Midbrain (tissue), 1 donor: Measurements from ENCODE around the gene GLT8D1.
"Not testable (repeated sequence)": the region's sequence is repeated elsewhere in the genome, so short reads cannot be mapped to it uniquely, and the experiment has no call there.

ENCODE experiments used
- DNase-seq: peaks from one replicate; lab custom pipeline; 2025; lab: John Stamatoyannopoulos, UW

Gene GLT8D1

DNA sequence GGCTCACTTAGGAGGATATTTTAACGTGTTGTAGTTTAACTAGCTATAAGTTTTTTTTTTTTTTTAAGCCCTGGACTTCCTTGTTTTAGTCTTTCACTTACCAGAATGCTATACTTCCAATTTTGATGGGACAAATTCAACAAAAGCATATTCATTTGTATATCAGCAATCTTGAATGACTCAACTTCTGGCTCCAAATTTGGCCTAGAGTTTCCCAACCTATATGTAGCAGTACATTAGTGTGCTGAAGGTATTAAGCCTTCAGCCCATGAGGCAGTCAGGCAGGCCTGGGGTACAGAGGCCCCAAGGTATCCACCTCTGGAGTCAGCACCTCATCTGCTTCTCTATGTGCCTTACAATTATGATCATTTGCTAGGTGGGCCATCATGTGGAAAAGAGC is 25.8 kb downstream of the GLT8D1 start:
- DNase-seq, result no peak

GRCh38 chr3:52679199-52679538 is 26.4 kb downstream of the GLT8D1 start:
- DNase-seq, result no peak

- no peak for DNase-seq
Measured at GRCh38 chr3:52678265-52679198, 27.1 kb downstream of the GLT8D1 start.

- not testable (repeated sequence) for DNase-seq
Measured at GRCh38 chr3:52676201-52676600, 29.4 kb downstream of the GLT8D1 start.

DNA sequence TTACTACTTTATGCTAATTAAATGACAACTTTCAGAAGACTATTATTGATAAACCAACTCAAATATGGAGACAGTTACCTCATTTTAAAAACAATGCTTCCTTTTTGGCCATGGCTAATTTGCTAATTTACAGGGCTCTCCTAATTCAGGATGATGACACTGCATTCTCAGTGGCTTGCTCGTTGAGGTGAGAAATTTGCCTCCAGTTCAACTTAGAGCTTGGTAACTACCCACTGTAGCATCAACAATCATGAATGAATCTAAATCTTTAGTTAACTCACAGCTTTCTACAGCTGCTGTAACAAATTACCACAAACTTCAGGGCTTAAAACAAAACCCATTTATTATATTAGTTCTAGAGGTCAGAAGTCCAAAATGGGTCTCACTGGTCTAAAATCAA is 33.9 kb downstream of the GLT8D1 start:
- no peak for DNase-seq

DNA sequence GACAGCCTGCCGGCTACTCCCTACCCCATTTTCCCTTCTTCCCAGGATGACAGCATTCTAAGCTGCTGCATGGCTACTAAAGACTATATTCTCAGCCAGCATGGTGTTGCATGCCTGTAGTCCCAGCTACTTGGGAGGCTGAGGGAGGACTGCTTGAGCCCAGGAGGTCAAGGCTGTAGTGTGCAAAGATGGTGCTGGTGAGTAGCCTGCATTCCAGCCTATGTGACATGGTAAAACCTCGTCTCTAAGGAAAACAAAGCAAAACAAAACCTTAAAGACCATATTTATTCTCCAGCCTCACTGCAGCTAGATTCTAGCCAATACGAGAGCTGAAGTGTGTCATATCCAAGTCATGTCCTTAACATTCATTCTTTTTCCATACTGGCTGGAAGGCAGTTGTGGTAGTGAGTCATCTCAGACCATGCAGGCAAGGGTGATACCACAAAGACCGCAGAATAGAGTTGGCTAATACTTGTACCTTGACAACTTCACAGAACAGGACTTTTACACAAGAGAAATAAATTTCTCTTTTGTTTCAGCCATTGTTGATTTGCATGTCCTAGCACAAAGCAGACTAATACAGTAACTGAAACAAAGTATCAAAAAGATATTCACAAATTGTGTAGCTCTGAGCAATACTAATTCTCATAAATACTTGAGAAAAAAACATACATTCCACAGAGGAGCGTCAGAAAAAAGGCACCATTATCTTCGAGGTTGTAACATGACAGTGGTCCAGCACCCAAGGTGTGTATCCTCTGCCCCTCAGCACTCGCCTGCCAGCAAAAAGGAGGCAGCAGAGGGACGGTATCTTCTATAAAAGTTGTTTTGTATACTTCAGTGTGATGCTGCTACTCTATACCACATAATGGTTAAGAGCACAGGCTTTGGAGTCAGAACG is 34.7 kb downstream of the GLT8D1 start:
- DNase-seq, result no peak

DNA sequence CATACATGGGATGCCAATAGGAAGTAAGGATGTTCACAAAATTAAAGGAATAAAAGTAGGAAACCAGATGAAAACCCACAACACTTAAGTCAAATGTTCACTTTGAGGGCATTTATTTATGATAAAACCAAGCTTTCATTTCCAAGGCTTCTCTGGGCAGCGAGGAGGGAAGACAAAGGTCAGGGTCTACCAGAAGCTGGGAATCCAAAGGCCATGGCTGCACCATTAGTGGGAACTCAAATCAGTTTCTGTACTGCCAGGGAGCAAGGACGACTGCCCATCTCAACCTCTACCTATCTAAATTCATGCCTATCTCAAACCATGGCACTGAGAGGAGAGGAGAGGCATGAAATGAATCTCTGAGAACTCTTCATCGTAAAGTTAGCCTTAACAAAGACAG is 42.5 kb downstream of the GLT8D1 start:
- no peak for DNase-seq

DNA sequence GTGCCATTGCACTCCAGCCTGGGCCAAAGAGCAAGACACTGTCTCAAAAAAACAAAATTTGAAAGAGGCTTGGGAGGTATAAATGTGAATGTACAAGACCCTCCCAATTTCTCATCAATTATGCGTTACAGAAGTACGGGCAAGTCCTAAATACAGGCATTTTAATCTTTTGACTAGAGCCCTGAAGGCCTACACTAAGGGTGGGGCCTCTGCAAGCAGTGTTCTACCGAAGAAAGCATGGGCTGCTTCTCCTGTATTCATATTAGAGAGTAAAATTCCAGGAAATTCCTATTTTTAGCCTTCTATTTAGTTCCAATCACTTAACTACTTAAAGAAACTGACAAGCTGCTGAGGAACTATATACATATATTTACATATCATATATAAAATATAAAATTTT is 45.5 kb downstream of the GLT8D1 start:
- no peak for DNase-seq

DNA sequence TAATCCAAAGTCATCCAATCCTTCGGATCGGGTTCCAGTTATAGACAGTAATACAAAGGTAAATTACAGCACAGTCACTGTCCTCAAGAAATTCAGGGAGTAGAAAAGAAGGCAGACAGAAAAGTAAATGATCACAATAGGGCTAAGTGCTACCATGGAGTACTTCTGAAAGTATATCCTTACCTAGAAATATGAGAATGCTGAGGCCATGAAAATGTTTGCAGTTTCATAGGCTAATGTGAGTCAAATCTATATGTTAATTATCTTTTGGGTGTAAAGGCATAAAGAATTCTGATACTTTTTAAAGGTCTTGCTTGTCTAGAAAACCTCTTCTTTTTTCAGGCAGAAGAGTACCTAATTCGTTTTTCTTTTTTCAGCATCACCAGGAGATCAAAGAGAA is 49.7 kb downstream of the GLT8D1 start:
- DNase-seq, result no peak

DNA sequence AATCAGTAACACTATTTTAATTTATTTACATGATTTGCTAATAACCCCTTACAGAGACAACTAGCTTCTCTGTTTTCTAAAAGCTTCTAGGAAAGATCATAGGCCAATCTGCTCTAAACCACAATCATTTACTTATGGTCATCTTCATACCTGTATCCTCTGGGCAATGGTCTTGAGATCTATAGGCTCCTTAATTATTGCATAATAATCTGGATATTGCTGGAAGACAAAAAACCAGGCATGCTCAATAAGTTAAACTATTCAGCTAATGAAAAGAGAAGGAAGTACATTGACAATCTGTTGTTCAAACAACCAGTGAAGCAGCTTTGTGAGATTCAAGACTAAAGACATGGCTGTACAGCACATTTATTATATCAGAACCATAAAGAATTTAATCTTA is 54.0 kb downstream of the GLT8D1 start:
- no peak for DNase-seq

DNA sequence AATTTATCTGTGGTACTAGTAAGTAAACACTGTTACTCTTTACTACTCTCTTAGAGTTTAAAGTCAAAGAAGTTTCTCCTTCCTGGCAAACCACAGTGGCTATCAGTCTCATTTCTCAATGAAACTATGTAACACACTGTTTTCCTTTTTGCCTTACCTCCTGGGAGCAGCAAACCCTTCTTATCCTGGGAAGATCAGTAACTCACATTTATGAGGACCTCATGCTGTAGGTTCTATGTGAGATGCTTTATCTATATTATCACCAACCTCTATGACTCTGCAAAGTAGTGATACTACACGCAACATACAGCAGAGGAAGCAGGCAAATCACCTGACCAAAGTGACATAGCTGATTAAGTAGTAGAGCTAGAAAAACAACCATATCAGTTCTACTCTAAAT is 55.2 kb downstream of the GLT8D1 start:
- no peak for DNase-seq

- no peak for DNase-seq
Measured at GRCh38 chr3:52649461-52650210, 56.0 kb downstream of the GLT8D1 start.

DNA sequence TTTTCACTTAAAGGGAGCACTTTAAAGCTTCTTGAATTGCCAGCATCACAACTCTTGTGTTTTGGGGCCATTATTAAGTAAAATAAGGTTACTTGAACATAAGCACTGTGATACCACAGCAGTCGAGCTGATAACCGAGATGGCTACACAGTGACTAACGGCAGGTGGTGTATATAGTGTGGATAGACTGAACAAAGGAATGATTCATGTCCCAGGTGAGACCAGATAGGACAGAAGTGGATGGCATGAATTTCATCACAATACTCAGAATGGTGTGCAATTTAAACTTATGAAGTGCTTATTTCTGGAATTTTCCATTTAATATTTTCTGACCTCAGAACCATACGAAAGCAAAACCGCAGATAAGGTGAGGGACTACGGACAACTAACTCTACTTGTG is 60.0 kb downstream of the GLT8D1 start:
- DNase-seq, result no peak
